Lower leg skin (tissue), 4 donors: ENCODE measurements around the gene ASGR2. TPM values are rescaled to one million over a fixed set of nuclear protein-coding genes. Genes with fewer than 3 reads are reported as not detected.

Experiments
- DNase-seq, 2 donors: peaks; one replicate each; pipeline ENCODE4 v3.0.0-alpha.2; 2019; ENCODE audit warnings: low spot score in 2 of 2
- H3K4me3 ChIP-seq: fragments of 200-600 bp; sonication (generic); 2 replicates; pipeline ENCODE4 v1.5.1; 2017; ENCODE audit warnings: mild to moderate bottlenecking, low read depth; ENCODE audit not compliant: poor library complexity, severe bottlenecking
- CTCF ChIP-seq, 3 donors: fragments of 450-650 bp; IDR thresholded peaks; one replicate each; pipeline ENCODE4 v1.5.1; 2016; ENCODE audit warnings: antibody characterized with exemption in 3 of 3, mild to moderate bottlenecking in 3 of 3, moderate library complexity in 2 of 3
- POLR2A ChIP-seq, 2 donors: fragments of 450-650 bp; IDR thresholded peaks; one replicate each; pipeline ENCODE4 v1.6.1; 2016 to 2017; ENCODE audit warnings: antibody characterized with exemption in 2 of 2, mild to moderate bottlenecking in 1 of 2, moderate library complexity in 1 of 2
- WGBS, 2 donors: methylation state at CpG; one replicate each; pipeline ENCODE4 v1.1.5; 2018; 5-methylcytosine and 5-hydroxymethylcytosine counted together
- intact Hi-C: fragments of 100-400 bp; cut with DNase I; formaldehyde crosslinking; loops from one replicate; pipeline ENCODE4 v1.15.0; 2023; ENCODE audit warnings: low total_unique reads
- total RNA-seq, 4 donors: library from RNA; depleted of rRNA; stranded (reverse); fragments of >200 nt; gene quantifications; one replicate each; pipeline ENCODE4 v1.1.0, GENCODE V29; 2016

Gene ASGR2
- total RNA-seq, 4 donors from 2014 or later = 6.7 to 10.1 (median 8.7) TPM

GRCh38 chr17:7056386-7056785, 58.2 kb downstream of the ASGR2 start:
- H3K4me3 ChIP-seq = no peak overlapping the region
- intact Hi-C loops = loop anchor here (10.0 kb wide), 1 partner anchor 108 kb away; no protein-coding TSS in a partner anchor
- no peak for TF ChIP-seq POLR2A (IDR thresholded peaks at IDR 0.05)
- TF ChIP-seq CTCF (IDR thresholded peaks at IDR 0.05) = no peak
- 73 to 77% methylated on average over 4 of the region's 4 CpGs for WGBS, 2 donors
- no peak for DNase-seq

Other genes starting within 250 kb of the ASGR2 start
- gene ALOX12, start 118.8 kb downstream of the ASGR2 start, total RNA-seq = 10 to 100 TPM; 17.1 to 32.5 (median 21.9) TPM
- gene RNASEK, start 102.2 kb downstream of the ASGR2 start, total RNA-seq = 100 to 1,000 TPM; 187 to 231 (median 220) TPM
- 1 to 10 TPM in 3 of 4 donors, under 1 TPM in 1; 0.72 to 5.1 (median 2.1) TPM for gene BCL6B, start 91.8 kb downstream of the ASGR2 start, total RNA-seq
- 1 to 10 TPM; 1.0 to 5.2 (median 2.6) TPM for gene SLC16A13, start 78.8 kb downstream of the ASGR2 start, total RNA-seq
- gene SLC16A11, start 70.7 kb downstream of the ASGR2 start, total RNA-seq = 1 to 10 TPM; 1.1 to 6.3 (median 4.1) TPM
- gene CLEC10A, start 34.6 kb downstream of the ASGR2 start, total RNA-seq = 1 to 10 TPM in 2 of 4 donors, under 1 TPM in 2; 0.46 to 5.4 (median 1.9) TPM
- gene ASGR1, start 64.5 kb upstream of the ASGR2 start, total RNA-seq = 1 to 10 TPM; 1.3 to 6.6 (median 4.2) TPM
- gene DLG4, start 105.0 kb upstream of the ASGR2 start, total RNA-seq = 1 to 10 TPM; 2.7 to 7.7 (median 4.7) TPM
- gene ACADVL, start 105.1 kb upstream of the ASGR2 start, total RNA-seq = 1,000 to 10,000 TPM in 1 of 4 donors, 100 to 1,000 TPM in 3; 703 to 1,179 (median 863) TPM
- gene DVL2, start 119.7 kb upstream of the ASGR2 start, total RNA-seq = 10 to 100 TPM; 51.7 to 87.5 (median 67.8) TPM
- gene PHF23, start 124.6 kb upstream of the ASGR2 start, total RNA-seq = 10 to 100 TPM; 23.4 to 32.5 (median 27.9) TPM
- gene GABARAP, start 127.6 kb upstream of the ASGR2 start, total RNA-seq = 100 to 1,000 TPM; 253 to 667 (median 538) TPM
- gene CTDNEP1, start 136.9 kb upstream of the ASGR2 start, total RNA-seq = 10 to 100 TPM; 55.3 to 79.2 (median 70.4) TPM
- gene ELP5, start 137.4 kb upstream of the ASGR2 start, total RNA-seq = 10 to 100 TPM; 10.8 to 20.6 (median 17.1) TPM
- 10 to 100 TPM in 3 of 4 donors, 1 to 10 TPM in 1; 6.7 to 25.6 (median 14.4) TPM for gene CLDN7, start 147.7 kb upstream of the ASGR2 start, total RNA-seq
- gene SLC2A4, start 166.9 kb upstream of the ASGR2 start, total RNA-seq = 10 to 100 TPM in 2 of 4 donors, 1 to 10 TPM in 2; 4.3 to 13.6 (median 8.4) TPM
- gene YBX2, start 179.8 kb upstream of the ASGR2 start, total RNA-seq = 1 to 10 TPM in 3 of 4 donors, under 1 TPM in 1; 0.17 to 8.0 (median 2.4) TPM
- gene EIF5A, start 192.8 kb upstream of the ASGR2 start, total RNA-seq = 100 to 1,000 TPM; 203 to 261 (median 221) TPM
- 10 to 100 TPM; 48.8 to 93.6 (median 79.3) TPM for gene GPS2, start 200.5 kb upstream of the ASGR2 start, total RNA-seq
- 10 to 100 TPM; 13.3 to 44.8 (median 22.3) TPM for gene NEURL4, start 214.5 kb upstream of the ASGR2 start, total RNA-seq
- gene ACAP1, start 221.7 kb upstream of the ASGR2 start, total RNA-seq = 1 to 10 TPM; 2.9 to 5.6 (median 3.8) TPM
- 10 to 100 TPM; 30.3 to 65.4 (median 42.8) TPM for gene KCTD11, start 237.3 kb upstream of the ASGR2 start, total RNA-seq
- not detected for gene TMEM95, start 240.3 kb upstream of the ASGR2 start, total RNA-seq